ENCODE results near the gene CDKN2AIP. TPM values are rescaled to one million over a fixed set of nuclear protein-coding genes. Genes with fewer than 3 reads are reported as not detected.

CDKN2AIP gene, protein sequence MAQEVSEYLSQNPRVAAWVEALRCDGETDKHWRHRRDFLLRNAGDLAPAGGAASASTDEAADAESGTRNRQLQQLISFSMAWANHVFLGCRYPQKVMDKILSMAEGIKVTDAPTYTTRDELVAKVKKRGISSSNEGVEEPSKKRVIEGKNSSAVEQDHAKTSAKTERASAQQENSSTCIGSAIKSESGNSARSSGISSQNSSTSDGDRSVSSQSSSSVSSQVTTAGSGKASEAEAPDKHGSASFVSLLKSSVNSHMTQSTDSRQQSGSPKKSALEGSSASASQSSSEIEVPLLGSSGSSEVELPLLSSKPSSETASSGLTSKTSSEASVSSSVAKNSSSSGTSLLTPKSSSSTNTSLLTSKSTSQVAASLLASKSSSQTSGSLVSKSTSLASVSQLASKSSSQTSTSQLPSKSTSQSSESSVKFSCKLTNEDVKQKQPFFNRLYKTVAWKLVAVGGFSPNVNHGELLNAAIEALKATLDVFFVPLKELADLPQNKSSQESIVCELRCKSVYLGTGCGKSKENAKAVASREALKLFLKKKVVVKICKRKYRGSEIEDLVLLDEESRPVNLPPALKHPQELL
- 16.8 TPM for total RNA-seq

DNA sequence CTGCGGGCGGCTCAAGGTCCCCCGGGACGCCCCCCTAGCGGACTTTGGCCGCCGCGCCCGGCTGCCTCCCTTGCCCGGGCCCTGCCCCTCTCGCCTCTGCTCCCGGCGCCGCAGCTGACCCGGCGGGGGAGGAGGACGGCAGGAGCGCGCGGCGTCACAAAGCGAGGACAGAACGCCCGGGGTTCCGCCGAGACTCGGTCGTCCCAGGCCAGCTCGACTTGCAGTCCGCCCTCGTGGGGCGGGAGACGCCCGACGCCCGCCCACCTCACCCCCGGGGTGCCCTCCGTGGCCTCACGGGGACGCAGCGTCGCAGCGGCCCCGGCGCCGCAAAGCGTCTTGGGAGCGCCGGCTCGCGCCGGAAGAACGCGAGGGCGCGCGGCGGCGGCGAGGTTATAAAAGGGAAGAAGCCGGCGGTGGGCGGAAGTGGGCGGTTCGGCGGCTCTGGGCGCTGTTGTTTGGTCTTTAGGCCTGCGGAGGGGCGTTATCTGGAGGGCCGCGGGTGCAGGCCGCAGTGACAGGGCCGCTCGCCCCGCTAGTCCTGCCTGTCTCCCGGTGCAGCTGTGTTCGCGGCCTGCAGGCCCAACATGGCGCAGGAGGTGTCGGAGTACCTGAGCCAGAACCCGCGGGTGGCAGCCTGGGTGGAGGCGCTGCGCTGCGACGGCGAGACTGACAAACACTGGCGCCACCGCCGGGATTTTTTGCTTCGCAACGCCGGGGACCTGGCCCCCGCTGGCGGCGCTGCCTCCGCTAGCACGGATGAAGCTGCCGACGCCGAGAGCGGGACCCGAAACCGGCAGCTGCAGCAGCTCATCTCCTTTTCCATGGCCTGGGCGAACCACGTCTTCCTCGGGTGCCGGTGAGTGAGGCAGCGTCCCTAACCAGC is at the start of gene CDKN2AIP:
Gene CDKN2AIP, plus strand, starts transcription at position 423 of the 883 bp plus-strand sequence. Its CDS starts 162 bp downstream, at position 585.
- peak; percentile 95 for DNase-seq (ENCODE audit: low spot score)
- ATAC-seq = peak; percentile 96
- intact Hi-C loops (cut with DNase I) = no loop called here

DNA sequence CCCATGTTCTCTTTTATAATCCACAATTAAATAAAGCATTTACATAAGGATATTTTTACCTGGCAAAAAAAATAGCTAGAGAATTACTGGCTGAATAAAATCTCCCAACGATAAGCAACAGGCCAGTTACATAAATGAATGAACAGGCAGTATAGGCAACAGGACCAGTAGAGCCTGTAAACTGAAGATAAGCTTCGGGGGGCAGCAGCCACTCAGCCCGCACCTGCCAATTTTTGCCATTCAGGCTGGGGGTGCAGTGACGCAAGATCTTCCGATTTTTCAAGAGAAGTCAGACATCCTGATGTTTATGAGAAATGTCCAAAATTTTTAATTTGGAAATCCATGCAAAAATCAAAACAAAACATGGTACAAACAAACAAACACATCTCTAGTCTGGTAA is 49.0 kb upstream of the CDKN2AIP start:
- ATAC-seq = no peak
- DNase-seq (ENCODE audit: low spot score) = no peak
- intact Hi-C loops (cut with DNase I) = no loop called here

DNA sequence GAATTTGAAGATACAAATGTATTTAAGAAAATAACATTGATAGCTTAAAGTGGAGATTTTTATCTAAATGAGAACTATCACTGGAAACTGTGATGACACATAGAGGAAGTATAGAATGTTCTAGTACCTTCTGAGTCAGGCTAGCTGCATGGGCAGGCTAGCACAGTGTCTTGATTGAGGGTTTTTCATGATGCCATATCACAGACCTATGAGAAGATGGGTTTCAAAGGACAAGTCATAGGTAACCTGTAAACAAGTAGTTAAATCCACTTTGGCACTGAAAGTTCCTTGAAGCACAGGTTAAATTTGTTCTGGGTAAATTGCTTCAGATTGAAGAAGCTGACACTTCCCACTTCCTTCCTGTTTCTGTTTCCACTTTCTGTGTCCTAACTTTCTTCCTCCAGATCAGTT is 48.2 kb upstream of the CDKN2AIP start:
- intact Hi-C loops (cut with DNase I) = no loop called here
- DNase-seq (ENCODE audit: low spot score) (no peak), ATAC-seq (no peak)

DNA sequence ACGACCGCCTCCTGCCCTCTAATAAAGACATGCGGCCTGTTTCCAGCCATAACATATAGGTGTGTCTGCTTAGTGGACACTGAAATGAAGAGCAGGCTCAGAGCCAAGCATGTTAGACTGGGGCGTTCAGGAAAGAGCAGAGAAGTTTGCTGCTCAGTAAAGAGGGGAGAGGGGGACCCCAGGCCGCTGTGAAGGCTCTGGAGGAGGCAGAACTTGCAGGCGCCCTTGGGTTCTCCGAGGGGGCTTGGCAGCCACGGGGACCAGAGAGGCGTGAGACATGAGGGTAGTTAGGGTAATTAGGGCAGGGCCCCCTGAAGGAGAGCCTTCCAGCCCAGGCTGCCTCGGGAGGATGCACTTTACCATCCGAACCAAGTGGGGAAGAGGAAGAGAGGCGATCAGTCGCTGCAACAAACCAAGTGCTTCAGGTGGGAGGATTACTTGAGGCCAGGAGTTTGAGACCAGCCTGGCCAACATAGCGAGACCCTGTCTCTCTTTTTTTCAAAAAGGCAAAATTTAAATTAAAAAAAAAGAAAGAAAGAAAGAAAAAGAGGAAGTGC is 46.6 kb upstream of the CDKN2AIP start:
- no peak for ATAC-seq
- intact Hi-C loops (cut with DNase I) = no loop called here
- no peak for DNase-seq (ENCODE audit: low spot score)

DNA sequence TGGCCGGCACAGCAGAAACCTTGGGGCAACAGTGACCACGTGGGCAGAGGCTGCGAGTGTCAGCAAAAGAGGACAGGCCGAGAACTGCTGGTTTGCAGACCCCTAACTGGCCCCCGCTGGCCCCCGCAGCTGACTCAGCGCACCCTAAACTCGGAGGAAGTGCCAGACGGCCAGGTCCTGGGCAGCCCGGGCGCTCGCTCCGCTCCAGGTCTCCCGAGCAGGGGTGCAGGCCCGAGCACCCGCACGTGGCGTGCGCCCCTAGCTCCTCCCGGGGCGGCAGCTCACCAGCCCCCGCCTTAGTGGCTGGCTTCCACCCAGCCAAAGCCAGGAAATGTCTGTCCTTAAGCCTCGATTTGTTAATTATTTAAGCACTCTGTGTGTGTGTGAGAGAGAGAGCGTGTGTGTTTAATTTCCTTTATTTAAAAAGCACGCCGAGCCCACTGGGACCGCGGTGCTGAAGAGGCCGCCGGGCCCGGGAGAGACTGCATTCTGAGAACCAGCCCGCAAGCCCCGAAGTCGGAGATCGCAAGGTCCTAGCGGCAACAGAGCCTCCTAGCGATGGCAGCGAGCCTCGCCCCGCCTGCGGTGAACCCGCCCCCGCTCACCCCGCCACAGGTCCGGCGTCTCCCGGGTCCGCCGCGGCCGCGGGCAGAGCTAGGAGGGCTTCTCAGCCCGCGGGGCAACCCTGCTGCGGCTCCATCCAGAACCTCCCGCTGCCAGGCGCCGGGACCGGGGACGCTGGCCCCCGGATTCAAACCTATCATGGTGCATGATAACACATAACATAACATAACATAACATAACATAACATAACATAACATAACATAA is 45.9 kb upstream of the CDKN2AIP start:
- peak; percentile 87 for ATAC-seq

DNA sequence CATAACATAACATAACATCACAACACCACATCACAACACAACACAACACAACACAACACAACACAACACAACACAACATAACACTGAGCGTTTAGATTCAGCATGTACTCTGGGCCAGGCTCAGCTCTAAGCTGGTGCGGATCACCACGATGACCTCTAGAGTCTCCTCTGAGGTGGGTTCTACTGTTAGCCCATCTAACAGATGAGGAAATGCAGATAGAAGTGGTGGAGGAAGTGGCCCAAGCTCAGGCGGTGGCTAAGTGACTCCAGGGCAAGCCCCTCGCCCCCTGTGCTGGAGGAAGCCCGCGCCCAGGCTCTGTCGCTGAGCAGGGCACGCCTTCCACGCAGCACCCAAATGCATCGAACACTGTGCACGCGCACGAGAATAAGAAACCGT is 45.3 kb upstream of the CDKN2AIP start:
- ATAC-seq = peak; percentile 20
- intact Hi-C loops (cut with DNase I) = no loop called here
- DNase-seq (ENCODE audit: low spot score) = no peak

More for the DNA sequence above, 45.9 kb upstream of the CDKN2AIP start:
- DNase-seq (ENCODE audit: low spot score) = peak; percentile 80
- intact Hi-C loops (cut with DNase I) = no loop called here

DNA sequence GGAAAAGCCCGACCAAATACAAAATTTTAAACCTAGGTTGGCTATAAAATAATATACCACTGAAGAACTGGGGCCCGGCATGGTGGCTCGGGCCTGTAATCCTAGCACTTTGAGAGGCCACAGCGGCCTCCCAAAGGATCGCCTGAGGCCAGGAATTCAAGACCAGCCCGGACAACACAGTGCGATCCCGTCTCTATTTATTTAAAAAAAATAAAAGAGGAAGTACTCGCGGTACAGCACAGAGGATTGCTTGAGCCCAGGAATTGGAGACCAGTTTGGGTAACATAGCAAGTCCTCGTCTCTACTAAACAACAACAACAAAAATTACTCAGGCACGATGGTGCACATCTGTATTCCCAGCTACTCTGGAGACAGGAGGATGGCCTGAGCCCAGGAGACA is 44.8 kb upstream of the CDKN2AIP start:
- intact Hi-C loops (cut with DNase I) = no loop called here
- DNase-seq (ENCODE audit: low spot score) = no peak
- no peak for ATAC-seq

DNA sequence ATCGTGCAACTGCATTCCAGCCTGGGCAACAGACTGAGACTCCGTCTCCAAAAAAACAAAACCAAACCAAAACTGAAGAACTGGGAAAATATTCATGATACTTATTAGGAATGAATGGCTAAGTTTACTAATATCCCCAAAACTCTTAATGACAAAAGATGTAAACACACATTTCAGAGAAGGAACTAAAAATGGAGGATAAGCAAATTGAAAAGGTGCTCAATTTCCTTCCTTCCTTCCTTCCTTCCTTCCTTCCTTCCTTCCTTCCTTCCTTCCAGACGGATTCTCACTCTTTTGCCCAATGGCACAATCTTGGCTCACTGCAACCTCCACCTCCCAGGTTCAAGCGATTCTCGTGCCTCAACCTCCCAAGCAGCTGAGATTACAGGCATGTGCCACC is 44.4 kb upstream of the CDKN2AIP start:
- DNase-seq (ENCODE audit: low spot score) (no peak), ATAC-seq (no peak)
- intact Hi-C loops (cut with DNase I) = no loop called here

DNA sequence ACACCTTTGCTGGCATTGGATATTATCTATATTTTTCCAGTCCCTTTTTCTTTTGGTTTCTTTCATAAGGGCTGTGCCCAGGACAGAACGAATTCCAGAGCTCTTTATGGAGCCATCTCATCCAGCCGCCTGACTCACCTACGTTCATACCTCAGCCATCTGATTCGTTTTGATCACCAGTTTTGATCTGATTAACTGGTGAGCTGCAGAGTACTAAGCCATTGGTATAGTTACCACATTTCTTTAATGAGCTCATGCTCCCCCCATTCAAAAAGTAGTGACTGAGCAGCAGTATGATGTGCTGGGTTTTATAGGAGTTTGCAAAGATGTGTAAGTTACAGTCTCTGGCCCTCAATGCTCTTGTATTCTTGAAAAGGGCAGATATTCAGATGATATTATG is 43.0 kb upstream of the CDKN2AIP start:
- DNase-seq (ENCODE audit: low spot score) (no peak), ATAC-seq (no peak)
- intact Hi-C loops (cut with DNase I) = no loop called here

DNA sequence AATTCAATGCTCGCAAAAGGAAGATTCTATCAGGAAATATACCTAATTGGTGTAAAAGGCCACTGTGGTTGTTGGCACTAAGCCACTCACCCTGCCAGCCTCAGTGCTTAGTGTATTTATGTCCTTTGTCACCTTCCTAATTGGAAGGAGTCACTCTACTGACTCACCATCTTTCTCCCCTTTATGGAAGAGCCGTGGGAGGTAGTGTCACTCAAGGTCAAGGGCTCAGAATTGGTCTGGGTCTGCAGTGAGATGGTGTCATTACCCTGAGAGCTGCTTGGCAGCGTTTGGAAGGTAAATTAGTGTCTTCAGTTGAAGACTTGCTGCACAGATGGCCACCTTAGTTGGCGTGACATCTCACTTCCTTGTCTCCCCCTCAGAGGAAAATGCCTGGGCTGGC is 41.7 kb upstream of the CDKN2AIP start:
- no peak for ATAC-seq
- no peak for DNase-seq (ENCODE audit: low spot score)
- intact Hi-C loops (cut with DNase I) = no loop called here

DNA sequence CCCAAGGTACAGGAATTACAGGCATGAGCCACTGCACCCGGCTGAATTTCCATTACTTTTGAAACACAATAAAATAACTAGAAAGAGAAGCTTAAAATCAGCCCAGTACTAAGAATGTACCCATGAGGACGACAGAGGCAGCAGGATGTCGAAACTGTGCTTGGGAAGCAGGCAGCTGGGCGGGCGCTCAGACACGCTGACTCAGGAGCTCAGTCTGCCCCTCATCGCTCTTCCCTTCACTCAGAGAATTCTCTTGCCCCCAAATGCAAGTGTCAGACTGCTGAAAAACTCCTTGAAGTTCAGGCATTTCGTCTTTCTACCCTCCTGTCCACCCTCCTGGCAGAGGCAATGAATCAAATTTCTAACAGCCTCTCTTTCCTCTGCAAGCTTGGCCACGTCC is 41.0 kb upstream of the CDKN2AIP start:
- no peak for ATAC-seq

DNA sequence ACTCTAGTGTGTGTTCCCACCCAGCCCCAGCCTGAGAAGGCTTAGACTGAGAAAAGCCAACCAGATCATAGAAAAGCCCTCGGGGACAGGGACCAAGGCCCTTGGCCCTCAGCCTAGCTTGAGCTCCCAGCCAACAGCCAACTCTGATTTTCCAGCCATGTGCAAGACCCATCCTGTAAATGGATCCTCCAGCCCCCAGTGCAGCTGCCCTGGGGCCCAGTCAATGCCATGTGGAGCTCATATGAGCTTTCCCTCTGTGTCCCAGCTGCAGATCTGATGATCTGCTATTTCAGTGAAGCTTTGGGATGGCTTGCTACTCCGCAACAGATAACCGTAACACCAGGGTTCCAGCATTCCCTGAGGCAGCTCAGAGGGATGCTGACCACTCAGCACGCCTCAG is 40.5 kb upstream of the CDKN2AIP start:
- DNase-seq (ENCODE audit: low spot score) = no peak

More for the DNA sequence above, 41.0 kb upstream of the CDKN2AIP start:
- intact Hi-C loops (cut with DNase I) = no loop called here
- no peak for DNase-seq (ENCODE audit: low spot score)

DNA sequence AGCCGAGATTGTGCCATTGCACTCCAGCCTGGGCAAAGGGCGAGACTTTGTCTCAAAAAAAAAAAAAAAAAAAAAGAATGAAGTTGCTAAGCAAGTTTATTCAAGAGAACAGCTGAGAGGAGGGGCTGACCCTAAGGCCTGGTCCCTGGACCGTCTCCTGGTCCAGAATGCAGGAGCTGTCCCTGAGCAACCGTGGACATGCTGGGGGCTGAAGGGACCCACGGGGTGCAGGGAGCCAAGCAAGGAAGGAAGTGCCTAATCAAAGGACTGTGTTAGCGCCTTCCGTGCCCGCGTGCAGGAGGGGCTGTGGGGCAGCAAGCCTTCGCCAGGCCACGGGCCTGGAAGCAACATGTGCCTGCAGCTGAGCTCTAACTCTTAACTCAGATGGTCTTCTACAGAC is 39.1 kb upstream of the CDKN2AIP start:
- ATAC-seq = no peak
- intact Hi-C loops (cut with DNase I) = no loop called here
- DNase-seq (ENCODE audit: low spot score) = no peak

More for the DNA sequence above, 40.5 kb upstream of the CDKN2AIP start:
- no peak for ATAC-seq
- intact Hi-C loops (cut with DNase I) = no loop called here

DNA sequence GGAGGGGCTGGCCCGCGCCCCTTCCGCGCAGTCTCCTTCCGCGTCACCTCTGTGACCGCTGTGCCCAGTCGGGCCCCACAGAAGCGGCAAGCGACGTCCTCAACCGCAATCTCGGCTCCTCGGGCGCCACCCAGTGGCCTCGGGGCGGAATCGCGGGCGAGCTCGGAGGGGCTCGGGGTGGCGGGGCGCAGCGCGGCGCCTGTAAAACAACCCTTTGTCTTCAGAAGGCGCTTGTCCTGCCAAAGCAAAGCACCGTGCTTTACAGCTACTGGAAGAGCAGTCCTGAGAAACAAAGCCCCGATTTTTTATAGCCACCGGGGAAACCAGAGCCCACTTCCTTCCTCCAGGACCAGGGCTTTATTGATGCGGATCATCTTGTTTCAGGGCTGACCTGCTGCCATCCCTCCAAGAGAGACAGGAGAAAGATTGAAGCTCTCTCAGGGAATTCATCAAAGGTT is 37.3 kb upstream of the CDKN2AIP start:
- DNase-seq (ENCODE audit: low spot score) = peak; percentile 92
- intact Hi-C loops (cut with DNase I) = no loop called here
- peak; percentile 94 for ATAC-seq

DNA sequence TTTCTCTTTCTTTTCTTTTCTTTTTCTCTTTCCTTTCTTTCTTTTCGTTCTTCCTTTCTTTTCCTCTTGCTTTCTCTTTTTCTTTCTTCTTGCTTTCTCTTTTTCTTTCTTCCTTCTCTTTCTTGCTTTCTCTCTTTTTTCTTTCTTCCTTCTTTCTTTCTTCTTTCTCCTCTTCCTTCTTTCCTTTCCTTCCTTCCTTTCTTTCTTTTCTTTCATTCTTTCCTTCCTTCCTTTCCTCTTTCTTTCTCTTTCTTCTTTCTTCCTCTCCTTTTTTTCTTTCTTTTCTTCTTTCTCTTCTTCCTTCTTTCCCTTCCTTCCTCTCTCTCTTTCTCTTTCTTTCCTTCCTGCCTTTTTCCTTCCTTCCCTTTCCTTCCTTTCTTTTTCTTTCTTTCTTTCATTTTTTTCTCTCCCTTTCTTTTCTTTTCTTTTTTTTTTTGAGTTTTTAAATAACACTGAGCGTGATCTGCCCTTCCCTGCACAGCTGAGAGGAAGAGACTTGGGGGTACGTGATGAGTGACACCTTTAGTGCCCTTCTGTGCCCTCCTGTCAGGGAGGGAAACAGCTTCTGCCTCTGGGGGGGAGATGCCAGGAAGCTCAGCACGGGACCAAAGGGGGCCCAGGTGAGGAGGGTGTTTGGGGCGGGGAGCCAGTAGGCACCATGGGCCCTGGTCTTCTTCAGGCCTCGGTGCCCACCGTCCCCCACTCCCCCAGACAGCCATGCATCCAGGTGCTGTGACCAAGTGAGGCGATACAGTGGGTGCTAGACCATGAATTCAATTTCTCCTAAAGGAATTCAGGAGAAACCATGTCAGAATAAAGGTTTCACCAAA is 36.6 kb upstream of the CDKN2AIP start:
- ATAC-seq (no peak), DNase-seq (ENCODE audit: low spot score) (no peak)
- intact Hi-C loops (cut with DNase I) = no loop called here

DNA sequence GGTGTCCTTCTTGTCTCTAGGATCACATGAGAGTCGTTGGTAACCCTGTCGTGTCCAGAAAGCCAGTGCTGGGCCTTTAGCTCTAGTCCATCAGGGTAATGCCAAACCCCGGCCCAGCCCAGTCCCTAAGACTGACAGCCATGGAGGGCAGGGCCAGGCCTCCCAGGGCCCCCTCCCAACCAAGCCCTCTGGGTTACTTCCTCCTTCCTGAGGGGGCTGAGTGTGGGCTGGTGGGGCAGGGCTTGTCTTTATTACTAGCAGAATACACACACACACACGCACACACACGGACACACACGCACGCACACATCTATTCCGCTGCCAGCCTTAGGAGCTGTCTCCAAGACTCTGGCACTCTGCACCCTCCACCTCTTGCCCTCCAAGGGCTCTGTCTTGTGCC is 35.6 kb upstream of the CDKN2AIP start:
- DNase-seq (ENCODE audit: low spot score) (no peak), ATAC-seq (no peak)
- intact Hi-C loops (cut with DNase I) = no loop called here

DNA sequence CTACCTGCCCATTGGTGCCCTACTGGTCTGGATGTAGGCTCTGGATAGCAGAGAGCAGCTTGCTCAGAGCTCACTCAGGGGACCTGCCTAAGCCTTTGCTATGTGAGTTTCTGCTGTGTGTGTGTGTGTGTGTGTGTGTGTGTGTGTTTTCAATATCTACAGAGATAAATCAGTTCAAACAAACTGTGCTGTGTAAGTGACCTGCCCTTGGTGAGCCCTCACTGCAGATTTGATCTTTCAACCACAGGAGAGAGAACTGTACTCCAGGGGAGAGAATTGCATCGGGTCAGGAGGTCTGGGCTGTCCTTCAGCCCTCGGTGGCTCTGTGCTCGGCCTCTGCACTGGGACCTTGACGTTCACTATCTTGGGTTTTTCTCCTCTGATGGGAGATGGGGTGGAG is 35.0 kb upstream of the CDKN2AIP start:
- DNase-seq (ENCODE audit: low spot score) (no peak), ATAC-seq (no peak)
- intact Hi-C loops (cut with DNase I) = no loop called here

DNA sequence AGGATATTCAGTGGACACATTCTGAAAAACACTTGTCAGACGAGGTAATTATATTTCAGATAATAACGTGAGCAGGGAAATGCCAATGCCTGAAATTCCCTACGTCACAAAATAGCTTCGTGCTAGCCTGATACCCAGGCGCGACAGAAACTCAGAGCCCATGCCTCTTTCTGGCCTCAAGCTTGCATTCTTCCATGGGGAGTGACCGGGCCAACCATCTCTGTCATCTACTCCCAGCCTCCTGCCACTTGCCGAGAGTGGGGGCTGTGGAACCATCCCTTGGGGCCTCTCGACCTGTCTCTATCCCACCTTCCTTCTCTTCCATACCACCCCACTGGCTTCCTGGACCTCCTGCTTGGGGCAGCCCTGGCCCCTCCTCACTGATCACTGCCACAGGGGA is 34.5 kb upstream of the CDKN2AIP start:
- no peak for DNase-seq (ENCODE audit: low spot score)
- intact Hi-C loops (cut with DNase I) = no loop called here
- no peak for ATAC-seq

All from sciatic nerve (tissue), 2 donors.